Measurements from ENCODE around the gene ACACB. TPM values are rescaled to one million over a fixed set of nuclear protein-coding genes. Genes with fewer than 3 reads are reported as not detected.

The ACACB gene
- total and polyA plus RNA-seq, 2 experiments from 2014 or later: 6.2 to 15.4 TPM

DNA sequence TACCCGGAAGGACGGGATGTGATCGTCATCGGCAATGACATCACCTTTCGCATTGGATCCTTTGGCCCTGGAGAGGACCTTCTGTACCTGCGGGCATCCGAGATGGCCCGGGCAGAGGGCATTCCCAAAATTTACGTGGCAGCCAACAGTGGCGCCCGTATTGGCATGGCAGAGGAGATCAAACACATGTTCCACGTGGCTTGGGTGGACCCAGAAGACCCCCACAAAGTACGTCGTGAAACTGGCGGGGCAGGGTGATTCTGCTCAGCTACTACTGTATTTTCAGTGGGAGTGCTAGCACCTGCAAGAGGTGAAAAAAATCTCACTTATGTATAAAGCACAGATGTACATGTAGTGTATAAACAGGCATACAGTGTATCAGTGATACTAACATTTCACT lies 129.8 kb downstream of the ACACB start (continued):
- TF ChIP-seq, protein P1, sequence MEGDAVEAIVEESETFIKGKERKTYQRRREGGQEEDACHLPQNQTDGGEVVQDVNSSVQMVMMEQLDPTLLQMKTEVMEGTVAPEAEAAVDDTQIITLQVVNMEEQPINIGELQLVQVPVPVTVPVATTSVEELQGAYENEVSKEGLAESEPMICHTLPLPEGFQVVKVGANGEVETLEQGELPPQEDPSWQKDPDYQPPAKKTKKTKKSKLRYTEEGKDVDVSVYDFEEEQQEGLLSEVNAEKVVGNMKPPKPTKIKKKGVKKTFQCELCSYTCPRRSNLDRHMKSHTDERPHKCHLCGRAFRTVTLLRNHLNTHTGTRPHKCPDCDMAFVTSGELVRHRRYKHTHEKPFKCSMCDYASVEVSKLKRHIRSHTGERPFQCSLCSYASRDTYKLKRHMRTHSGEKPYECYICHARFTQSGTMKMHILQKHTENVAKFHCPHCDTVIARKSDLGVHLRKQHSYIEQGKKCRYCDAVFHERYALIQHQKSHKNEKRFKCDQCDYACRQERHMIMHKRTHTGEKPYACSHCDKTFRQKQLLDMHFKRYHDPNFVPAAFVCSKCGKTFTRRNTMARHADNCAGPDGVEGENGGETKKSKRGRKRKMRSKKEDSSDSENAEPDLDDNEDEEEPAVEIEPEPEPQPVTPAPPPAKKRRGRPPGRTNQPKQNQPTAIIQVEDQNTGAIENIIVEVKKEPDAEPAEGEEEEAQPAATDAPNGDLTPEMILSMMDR (conservative IDR thresholded peaks at IDR 0.05; ENCODE audit: low read depth in 2 of 2): no peak

GRCh38 chr12:109247831-109248654 lies 131.7 kb downstream of the ACACB start:
- H3K9me2 ChIP-seq (ENCODE audit: insufficient read depth): no peaks in the 10 kb centered on the region
- H3K27ac ChIP-seq (ENCODE audit: low read depth): no peak overlapping the region
- Mint-ChIP-seq H3K9me3 (peaks cover 4% of the 10 kb centered on the region), H3K27ac (peak overlapping the region; percentile 18; the same call in 1 of the 2 replicates), H3K4me1 (no peaks in the 10 kb centered on the region), H3K4me3 (no peak overlapping the region), H3K36me3 (ENCODE audit: low read depth) (peaks cover 9% of the 10 kb centered on the region), H3K27me3 (ENCODE audit: insufficient read depth, low read depth, poor library complexity) (peaks cover 3% of the 10 kb centered on the region)
- no peaks in the 10 kb centered on the region for H4K20me1 ChIP-seq (replicated peaks; ENCODE audit: insufficient read depth)
- no peak overlapping the region for H3K4me3 ChIP-seq
- H3F3A ChIP-seq (replicated peaks; ENCODE audit: low read depth): no peaks in the 10 kb centered on the region
- no peaks in the 10 kb centered on the region for H3K79me2 ChIP-seq (replicated peaks; ENCODE audit: insufficient read depth)
- H2AFZ ChIP-seq: no peak overlapping the region
- H3K36me3 ChIP-seq (ENCODE audit: insufficient read depth): no peaks in the 10 kb centered on the region
- no peak overlapping the region for H3K4me2 ChIP-seq
- H3K27me3 ChIP-seq (ENCODE audit: insufficient read depth): no peaks in the 10 kb centered on the region
- ATAC-seq (no peak), DNase-seq (ENCODE audit: low spot score) (no peak)
- H3K4me1 ChIP-seq (ENCODE audit: insufficient read depth): no peaks in the 10 kb centered on the region
- TF ChIP-seq ETS1 (IDR thresholded peaks at IDR 0.05) (no peak), EZH2phosphoT487 (IDR thresholded peaks at IDR 0.05; ENCODE audit: unreplicated experiment) (no peak), STAT1 (IDR thresholded peaks at IDR 0.05; ENCODE audit: unreplicated experiment) (no peak), POLR2AphosphoS5 (IDR thresholded peaks at IDR 0.05; ENCODE audit: low read depth) (no peak), CREB1 (CRISPR knock-in tag; IDR thresholded peaks at IDR 0.05; ENCODE audit: low read depth) (no peak), EZH2 (IDR thresholded peaks at IDR 0.05; ENCODE audit: low read depth, unreplicated experiment) (no peak), NANOG (IDR thresholded peaks at IDR 0.05; ENCODE audit: borderline replicate concordance) (no peak), ZNF331 (CRISPR knock-in tag; IDR thresholded peaks at IDR 0.05; ENCODE audit: low read depth) (no peak), REST (IDR thresholded peaks at IDR 0.05; ENCODE audit: unreplicated experiment) (no peak), JUNB (IDR thresholded peaks at IDR 0.05; ENCODE audit: unreplicated experiment) (no peak)
- TF ChIP-seq, protein P1 (conservative IDR thresholded peaks at IDR 0.05; ENCODE audit: low read depth in 2 of 2): no peak

Measured in GM23338 (cell line).